GM18858 (cell line): ENCODE results near the gene ENO4.

Source experiments
- ATAC-seq: cut with Tn5 transposase; IDR thresholded peaks from one replicate; pipeline ENCODE4 v1.9.1; 2021; ENCODE audit not compliant: unreplicated experiment

ENO4 gene

GRCh38 chr10:116849248-116850057 is at the start of gene ENO4:
Gene ENO4, plus strand, starts transcription at chr10:116849499. Its CDS starts 68 bp downstream, at chr10:116849567.
- peak; percentile 34 for ATAC-seq

GRCh38 chr10:116800286-116800929 is 48.9 kb upstream of the ENO4 start:
- no peak for ATAC-seq

GRCh38 chr10:116801658-116802057 is 47.6 kb upstream of the ENO4 start:
- no peak for ATAC-seq

- ATAC-seq: no peak
These were observed 46.8 kb upstream of the ENO4 start for GRCh38 chr10:116802474-116802873.

- no peak for ATAC-seq
These were observed 46.4 kb upstream of the ENO4 start for GRCh38 chr10:116802876-116803275.

GRCh38 chr10:116803451-116804249 is 45.6 kb upstream of the ENO4 start:
- no peak for ATAC-seq

GRCh38 chr10:116808706-116809105 is 40.6 kb upstream of the ENO4 start:
- ATAC-seq: no peak

- ATAC-seq: no peak
These were observed 39.7 kb upstream of the ENO4 start for GRCh38 chr10:116809483-116810119.

- no peak for ATAC-seq
These were observed 39.2 kb upstream of the ENO4 start for GRCh38 chr10:116810120-116810500.

GRCh38 chr10:116810895-116811294 is 38.4 kb upstream of the ENO4 start:
- no peak for ATAC-seq

GRCh38 chr10:116811691-116812090 is 37.6 kb upstream of the ENO4 start:
- no peak for ATAC-seq

GRCh38 chr10:116815641-116816415 is 33.5 kb upstream of the ENO4 start:
- ATAC-seq: no peak

- no peak for ATAC-seq
These were observed 32.1 kb upstream of the ENO4 start for GRCh38 chr10:116817178-116817577.

GRCh38 chr10:116817780-116818343 is 31.4 kb upstream of the ENO4 start:
- no peak for ATAC-seq

GRCh38 chr10:116819999-116820677 is 29.2 kb upstream of the ENO4 start:
- no peak for ATAC-seq

- ATAC-seq: no peak
These were observed 23.4 kb upstream of the ENO4 start for GRCh38 chr10:116825901-116826300.

- no peak for ATAC-seq
These were observed 22.5 kb upstream of the ENO4 start for GRCh38 chr10:116826803-116827202.

- no peak for ATAC-seq
These were observed 22.1 kb upstream of the ENO4 start for GRCh38 chr10:116827214-116827671.

- no peak for ATAC-seq
These were observed 21.2 kb upstream of the ENO4 start for GRCh38 chr10:116828116-116828515.
